ENCODE results near the gene TMEM138.

Gene TMEM138

GRCh38 chr11:61342207-61342803, 19.9 kb upstream of the TMEM138 start:
- no peak for DNase-seq

- no peak for DNase-seq
Observed at GRCh38 chr11:61343792-61344745, 18.1 kb upstream of the TMEM138 start.

- DNase-seq = no peak
Observed at GRCh38 chr11:61345170-61345610, 17.0 kb upstream of the TMEM138 start.

- no peak for DNase-seq
Observed at GRCh38 chr11:61345954-61346843, 16.0 kb upstream of the TMEM138 start.

- DNase-seq = peak; percentile 76
Observed at GRCh38 chr11:61347916-61348461, 14.2 kb upstream of the TMEM138 start.

- DNase-seq = no peak
Observed at GRCh38 chr11:61349189-61349751, 12.9 kb upstream of the TMEM138 start.

GRCh38 chr11:61349916-61350315, 12.3 kb upstream of the TMEM138 start:
- DNase-seq = no peak

- no peak for DNase-seq
Observed at GRCh38 chr11:61350336-61350735, 11.8 kb upstream of the TMEM138 start.

- no peak for DNase-seq
Observed at GRCh38 chr11:61350803-61351202, 11.4 kb upstream of the TMEM138 start.

GRCh38 chr11:61352038-61352437, 10.1 kb upstream of the TMEM138 start:
- DNase-seq = no peak

- no peak for DNase-seq
Observed at GRCh38 chr11:61353131-61354067, 8.8 kb upstream of the TMEM138 start.

GRCh38 chr11:61354208-61354607, 8.0 kb upstream of the TMEM138 start:
- no peak for DNase-seq

GRCh38 chr11:61356706-61357105, 5.5 kb upstream of the TMEM138 start:
- DNase-seq = peak; percentile 26

- peak; percentile 71 for DNase-seq
Observed at GRCh38 chr11:61357233-61357893, 4.8 kb upstream of the TMEM138 start.

GRCh38 chr11:61357894-61358239, 4.3 kb upstream of the TMEM138 start:
- no peak for DNase-seq

- DNase-seq = no peak
Observed at GRCh38 chr11:61358566-61358965, 3.6 kb upstream of the TMEM138 start.

GRCh38 chr11:61359516-61359915, 2.7 kb upstream of the TMEM138 start:
- DNase-seq = no peak

GRCh38 chr11:61361237-61361740, 885 bp upstream of the TMEM138 start:
- no peak for DNase-seq

GRCh38 chr11:61362542-61362875, 335 bp downstream of the TMEM138 start:
- peak; percentile 29 for DNase-seq

GRCh38 chr11:61364012-61364675, 2.0 kb downstream of the TMEM138 start:
- DNase-seq = no peak

All from CD4-positive, alpha-beta T cell treated with Interferon gamma for 1 hour (primary cell).